Measurements from ENCODE around the gene DBR1.

- TF ChIP-seq GATA2 (IDR thresholded peaks at IDR 0.05; ENCODE audit: low read depth, low read length) (no peak), GATA3 (IDR thresholded peaks at IDR 0.05; ENCODE audit: low read depth, low read length) (no peak)
Measured at GRCh38 chr3:138114431-138114918, 60.2 kb downstream of the DBR1 start.

Data from SH-SY5Y (cell line).